Measurements from ENCODE around the gene NECTIN1.

The NECTIN1 gene

DNA sequence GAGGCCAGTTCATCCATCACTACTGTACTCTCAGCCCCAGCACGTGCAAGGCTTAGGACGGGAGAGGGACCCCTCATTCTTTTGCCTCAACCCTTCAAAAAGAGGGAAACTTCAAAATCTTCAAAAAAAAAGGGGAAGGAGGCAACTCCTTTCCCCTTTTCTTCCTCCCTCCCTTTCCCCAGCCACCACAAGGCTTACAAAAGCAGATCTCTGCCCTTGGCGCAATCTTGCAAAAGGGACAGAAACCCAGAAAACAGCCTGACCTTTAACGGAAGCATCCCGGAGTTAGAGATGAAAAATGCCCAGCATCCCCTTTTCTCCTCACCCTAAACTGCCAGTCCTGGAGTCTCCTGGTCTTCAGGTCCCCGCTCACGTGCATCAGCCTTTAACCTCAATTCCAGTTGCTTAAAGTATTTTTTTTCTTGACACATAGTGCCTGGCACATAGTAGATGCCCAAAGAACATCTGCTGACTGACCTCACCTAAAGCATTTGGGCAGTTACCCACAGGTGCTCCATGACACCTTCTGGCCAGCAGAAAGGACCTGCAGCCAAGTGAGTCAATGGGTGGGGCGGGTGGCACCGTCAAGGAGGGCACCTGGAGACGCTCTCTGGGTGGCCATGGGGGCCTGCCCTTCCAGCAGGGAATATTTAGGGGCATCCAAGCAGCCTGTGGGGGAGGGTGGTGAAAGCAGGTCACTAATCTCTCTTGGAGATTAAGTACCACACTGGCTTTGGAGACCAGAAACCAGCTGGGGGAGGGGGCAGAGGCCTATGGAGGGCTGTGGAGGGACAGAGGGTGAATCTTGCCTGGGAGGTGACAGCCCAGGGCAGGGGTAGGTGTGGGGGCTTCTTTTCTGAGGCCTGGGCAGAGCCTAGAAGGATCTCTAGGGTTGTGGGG, 16.3 kb downstream of the NECTIN1 start:
- TF ChIP-seq, protein P1, sequence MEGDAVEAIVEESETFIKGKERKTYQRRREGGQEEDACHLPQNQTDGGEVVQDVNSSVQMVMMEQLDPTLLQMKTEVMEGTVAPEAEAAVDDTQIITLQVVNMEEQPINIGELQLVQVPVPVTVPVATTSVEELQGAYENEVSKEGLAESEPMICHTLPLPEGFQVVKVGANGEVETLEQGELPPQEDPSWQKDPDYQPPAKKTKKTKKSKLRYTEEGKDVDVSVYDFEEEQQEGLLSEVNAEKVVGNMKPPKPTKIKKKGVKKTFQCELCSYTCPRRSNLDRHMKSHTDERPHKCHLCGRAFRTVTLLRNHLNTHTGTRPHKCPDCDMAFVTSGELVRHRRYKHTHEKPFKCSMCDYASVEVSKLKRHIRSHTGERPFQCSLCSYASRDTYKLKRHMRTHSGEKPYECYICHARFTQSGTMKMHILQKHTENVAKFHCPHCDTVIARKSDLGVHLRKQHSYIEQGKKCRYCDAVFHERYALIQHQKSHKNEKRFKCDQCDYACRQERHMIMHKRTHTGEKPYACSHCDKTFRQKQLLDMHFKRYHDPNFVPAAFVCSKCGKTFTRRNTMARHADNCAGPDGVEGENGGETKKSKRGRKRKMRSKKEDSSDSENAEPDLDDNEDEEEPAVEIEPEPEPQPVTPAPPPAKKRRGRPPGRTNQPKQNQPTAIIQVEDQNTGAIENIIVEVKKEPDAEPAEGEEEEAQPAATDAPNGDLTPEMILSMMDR (IDR thresholded peaks at IDR 0.05; ENCODE audit: low read depth, low read length), result no peak
- no peak overlapping the region for H3K4me3 ChIP-seq (ENCODE audit: low read depth, low read length)

DNA sequence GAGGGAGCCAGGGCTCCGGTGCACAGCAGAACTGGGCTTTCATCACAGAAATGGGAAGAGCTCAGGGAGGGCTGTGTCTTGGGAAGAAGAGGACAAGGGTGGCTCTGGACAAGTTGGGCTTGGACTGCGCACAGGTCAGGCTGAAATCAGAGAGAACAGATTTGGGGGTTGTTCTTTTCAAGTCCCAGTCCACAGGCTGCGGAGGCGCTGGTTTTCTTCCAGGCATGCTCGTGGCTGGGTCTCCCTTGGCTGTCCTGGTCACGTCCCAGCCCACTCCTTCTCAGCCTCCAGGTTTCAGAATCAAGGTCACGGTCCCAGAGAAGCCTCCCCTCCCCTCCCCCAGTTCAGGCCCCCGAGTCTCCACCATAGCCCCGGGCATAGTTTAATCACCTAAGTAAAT, 17.0 kb downstream of the NECTIN1 start:
- TF ChIP-seq, protein P1 (IDR thresholded peaks at IDR 0.05; ENCODE audit: low read depth, low read length), result no peak

DNA sequence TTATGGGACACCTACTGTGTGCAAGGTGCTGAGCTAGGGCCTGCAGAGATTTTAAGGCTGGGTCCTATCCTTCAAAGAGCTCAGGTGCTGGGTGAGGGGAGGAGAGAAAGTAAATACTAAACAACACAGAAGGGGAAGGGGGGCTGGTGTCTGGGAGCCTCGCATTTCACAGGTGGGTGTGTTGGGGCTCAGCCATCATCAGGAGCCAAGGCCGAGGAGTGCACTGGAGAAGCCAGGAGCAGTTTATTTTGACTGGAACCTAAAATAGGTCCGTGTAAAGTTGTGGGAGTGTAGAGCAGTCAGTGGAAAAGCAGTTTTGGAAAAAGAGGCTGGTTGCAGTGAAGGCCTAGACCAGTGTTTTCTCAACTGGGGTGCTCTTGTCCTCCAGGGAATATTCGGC, 17.5 kb downstream of the NECTIN1 start:
- no peak overlapping the region for H3K4me3 ChIP-seq (ENCODE audit: low read depth, low read length)
- TF ChIP-seq, protein P1 (IDR thresholded peaks at IDR 0.05; ENCODE audit: low read depth, low read length), result no peak

More for the DNA sequence above, 17.0 kb downstream of the NECTIN1 start:
- no peak overlapping the region for H3K4me3 ChIP-seq (ENCODE audit: low read depth, low read length)

DNA sequence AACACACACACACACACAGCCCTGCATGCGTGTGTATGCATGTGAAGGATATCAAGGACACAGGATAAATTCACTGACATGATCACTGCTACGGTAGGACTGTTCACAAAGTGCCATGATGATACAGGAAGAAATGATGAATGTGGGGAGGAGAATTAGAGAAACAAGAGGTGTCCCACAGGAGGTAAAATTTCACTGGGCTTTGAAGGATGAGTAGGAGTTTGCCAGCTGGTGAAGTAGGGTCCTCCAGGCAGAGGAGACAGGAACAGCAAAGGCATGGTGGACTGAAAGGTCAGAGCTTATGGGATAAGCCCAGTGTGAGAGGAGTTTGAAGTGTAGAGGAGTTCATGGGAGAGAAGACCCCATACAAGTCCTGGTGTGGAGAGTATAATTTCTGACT, 18.6 kb downstream of the NECTIN1 start:
- H3K4me3 ChIP-seq (ENCODE audit: low read depth, low read length), result no peak overlapping the region
- TF ChIP-seq, protein P1 (IDR thresholded peaks at IDR 0.05; ENCODE audit: low read depth, low read length), result no peak

DNA sequence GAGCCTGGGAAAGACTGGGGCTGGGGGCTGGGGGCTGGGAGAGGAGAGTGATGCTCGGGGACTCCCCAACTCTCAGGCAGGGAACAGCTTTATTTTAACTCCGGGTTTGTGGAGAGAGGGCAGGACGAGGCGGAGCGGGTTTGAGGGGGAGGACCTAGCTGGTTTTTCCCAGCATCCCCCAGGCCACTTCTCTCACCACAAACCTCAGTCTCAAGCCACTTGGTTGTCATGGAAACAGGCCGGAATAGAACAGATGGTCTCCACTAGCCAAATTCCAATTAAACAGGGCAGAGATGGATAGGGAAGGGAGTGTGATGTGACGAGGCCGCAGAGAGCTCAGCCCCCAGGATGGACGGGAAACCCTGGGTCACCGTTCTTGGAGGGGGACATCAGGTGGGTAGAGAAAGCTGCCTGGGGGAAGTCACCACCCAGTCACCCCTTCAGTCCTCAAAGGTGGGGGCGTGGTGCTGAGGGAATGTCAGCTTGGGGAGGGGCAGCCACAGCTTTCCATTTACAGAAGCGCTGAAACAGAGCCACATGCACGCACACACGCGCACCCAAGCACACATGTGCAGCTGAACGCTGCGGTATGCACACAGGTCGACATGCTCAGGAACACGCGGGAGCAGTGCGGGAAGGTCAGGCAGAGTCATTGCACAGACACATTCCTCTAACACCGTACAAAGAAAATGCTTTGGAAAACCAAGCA, 19.2 kb downstream of the NECTIN1 start:
- TF ChIP-seq, protein P1 (IDR thresholded peaks at IDR 0.05; ENCODE audit: low read depth, low read length), result no peak
- no peak overlapping the region for H3K4me3 ChIP-seq (ENCODE audit: low read depth, low read length)

DNA sequence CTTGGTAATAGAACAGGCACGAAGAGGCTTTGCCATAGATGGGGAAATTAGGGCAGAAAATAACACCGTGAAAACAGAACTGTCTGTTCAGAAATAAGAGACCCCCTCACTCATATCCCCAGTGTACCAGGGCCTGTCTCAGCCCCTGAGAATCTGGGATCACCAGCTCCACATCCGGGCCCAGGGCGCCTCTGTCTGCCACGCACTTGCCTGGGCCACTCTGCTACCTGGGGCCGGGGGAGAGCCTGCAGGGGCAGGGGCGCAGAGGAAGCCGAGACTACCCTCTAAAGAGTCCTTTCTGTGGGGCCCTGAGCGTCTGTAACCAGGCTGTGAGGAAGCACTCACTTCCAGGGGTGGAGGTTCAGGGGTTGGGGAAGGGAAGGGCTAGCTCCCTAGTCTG, 19.8 kb downstream of the NECTIN1 start:
- TF ChIP-seq, protein P1 (IDR thresholded peaks at IDR 0.05; ENCODE audit: low read depth, low read length), result no peak
- H3K4me3 ChIP-seq (ENCODE audit: low read depth, low read length), result no peak overlapping the region

DNA sequence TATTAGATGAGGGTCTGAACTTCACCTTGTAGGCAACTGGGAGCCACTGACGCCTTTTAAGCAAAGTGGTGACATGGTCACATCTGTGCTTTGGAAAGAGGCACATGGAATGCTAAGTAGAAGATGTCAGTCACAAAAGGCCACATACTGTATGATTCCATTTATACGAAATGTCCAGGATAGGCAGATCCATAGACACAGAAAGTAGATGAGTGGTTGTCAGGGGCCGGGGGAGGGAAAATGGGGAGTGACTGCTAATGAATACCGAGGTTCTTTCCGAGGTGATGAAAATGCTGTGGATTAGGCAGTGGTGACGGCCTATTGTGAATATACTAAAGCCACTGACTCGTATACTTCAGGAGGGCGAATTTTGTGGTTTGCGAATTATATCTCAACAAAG, 20.6 kb downstream of the NECTIN1 start:
- no peak overlapping the region for H3K4me3 ChIP-seq (ENCODE audit: low read depth, low read length)
- TF ChIP-seq, protein P1 (IDR thresholded peaks at IDR 0.05; ENCODE audit: low read depth, low read length), result no peak
